ENCODE results near the gene MAML3. TPM values are rescaled to one million over a fixed set of nuclear protein-coding genes. Genes with fewer than 3 reads are reported as not detected.

The MAML3 gene
- total RNA-seq, 2 donors from 2014 or later = 9.3 to 10.1 TPM

DNA sequence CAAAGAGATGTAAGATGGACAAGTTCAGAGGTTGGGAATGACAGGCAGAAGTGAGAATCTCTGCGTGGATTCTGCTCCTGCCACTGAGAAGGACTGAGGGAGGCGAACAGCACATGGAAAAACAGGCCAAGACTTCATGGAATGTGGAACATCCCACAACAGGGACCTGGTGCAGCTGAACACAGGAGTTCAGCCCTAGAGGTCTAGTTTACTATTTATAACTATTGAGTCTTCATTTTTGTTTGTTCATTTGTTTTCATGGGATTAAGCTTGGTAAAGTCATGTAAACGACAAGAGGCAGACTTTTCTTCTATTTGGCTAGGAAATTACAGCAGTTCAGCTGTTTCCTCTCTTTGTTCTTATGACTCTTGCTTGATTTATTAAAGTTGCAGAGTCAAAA is 234.5 kb downstream of the MAML3 start:
- Histone ChIP-seq H3K36me3 (no peaks in the 10 kb centered on the region), H3K4me3 (no peak overlapping the region), H3K4me1 (no peaks in the 10 kb centered on the region), H3K27me3 (no peaks in the 10 kb centered on the region), H3K9ac (ENCODE audit: low read depth in 2 of 2, low read length in 2 of 2) (no peak overlapping the region), H3K27ac (no peak overlapping the region), H3K9me3 (no peaks in the 10 kb centered on the region)
- TF ChIP-seq, protein P1, sequence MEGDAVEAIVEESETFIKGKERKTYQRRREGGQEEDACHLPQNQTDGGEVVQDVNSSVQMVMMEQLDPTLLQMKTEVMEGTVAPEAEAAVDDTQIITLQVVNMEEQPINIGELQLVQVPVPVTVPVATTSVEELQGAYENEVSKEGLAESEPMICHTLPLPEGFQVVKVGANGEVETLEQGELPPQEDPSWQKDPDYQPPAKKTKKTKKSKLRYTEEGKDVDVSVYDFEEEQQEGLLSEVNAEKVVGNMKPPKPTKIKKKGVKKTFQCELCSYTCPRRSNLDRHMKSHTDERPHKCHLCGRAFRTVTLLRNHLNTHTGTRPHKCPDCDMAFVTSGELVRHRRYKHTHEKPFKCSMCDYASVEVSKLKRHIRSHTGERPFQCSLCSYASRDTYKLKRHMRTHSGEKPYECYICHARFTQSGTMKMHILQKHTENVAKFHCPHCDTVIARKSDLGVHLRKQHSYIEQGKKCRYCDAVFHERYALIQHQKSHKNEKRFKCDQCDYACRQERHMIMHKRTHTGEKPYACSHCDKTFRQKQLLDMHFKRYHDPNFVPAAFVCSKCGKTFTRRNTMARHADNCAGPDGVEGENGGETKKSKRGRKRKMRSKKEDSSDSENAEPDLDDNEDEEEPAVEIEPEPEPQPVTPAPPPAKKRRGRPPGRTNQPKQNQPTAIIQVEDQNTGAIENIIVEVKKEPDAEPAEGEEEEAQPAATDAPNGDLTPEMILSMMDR (IDR thresholded peaks at IDR 0.05) = no peak
- no peak for DNase-seq
- intact Hi-C loops (cut with DNase I) = no loop called here

DNA sequence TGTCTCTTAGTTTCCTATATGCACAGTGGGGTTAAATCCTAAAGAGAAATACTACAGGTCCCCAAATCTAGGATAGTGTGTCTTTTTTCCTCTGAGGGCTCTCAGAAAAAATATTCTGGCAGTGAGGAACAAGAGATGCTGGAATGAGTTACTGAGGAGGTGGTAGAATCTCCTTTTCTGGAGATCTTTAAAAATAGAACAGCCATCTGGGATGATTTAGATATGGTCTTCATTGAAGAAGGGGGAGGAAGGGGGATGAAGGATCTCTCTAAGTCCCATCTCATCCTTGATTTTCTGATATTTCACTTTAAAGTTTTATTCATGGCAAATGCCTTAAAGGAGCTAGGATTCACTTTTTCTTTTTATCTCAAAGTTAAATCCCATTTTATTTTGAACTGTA is 235.0 kb downstream of the MAML3 start:
- no peaks in the 10 kb centered on the region for H3K4me1 ChIP-seq
- no peak overlapping the region for H3K27ac ChIP-seq
- H3K9ac ChIP-seq (ENCODE audit: low read depth in 2 of 2, low read length in 2 of 2) = no peak overlapping the region
- H3K9me3 ChIP-seq = no peaks in the 10 kb centered on the region
- H3K36me3 ChIP-seq = no peaks in the 10 kb centered on the region
- no peaks in the 10 kb centered on the region for H3K27me3 ChIP-seq
- DNase-seq = no peak
- intact Hi-C loops (cut with DNase I) = no loop called here
- H3K4me3 ChIP-seq = no peak overlapping the region
- TF ChIP-seq, protein P1 (IDR thresholded peaks at IDR 0.05) = no peak

DNA sequence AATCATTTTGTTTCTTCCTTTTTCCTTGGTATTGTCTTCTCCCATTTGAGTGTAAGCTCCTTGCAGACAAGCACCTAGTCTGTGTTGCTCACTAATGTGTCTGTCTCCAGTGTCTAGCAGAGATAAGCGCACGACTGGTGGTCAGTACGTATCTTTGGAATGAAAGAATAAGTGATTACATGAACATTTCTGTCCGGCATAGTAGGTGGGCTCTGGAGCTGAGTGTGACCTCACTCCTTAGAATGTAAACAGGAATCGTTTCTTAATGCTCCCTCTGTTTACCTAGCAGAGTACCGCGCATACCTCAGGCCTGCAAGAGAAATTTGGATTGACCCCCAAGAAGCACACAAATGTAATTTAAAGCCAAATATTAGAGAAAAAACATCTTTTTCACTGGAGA is 235.4 kb downstream of the MAML3 start:
- Histone ChIP-seq H3K36me3 (no peaks in the 10 kb centered on the region), H3K4me3 (no peak overlapping the region), H3K9ac (ENCODE audit: low read depth in 2 of 2, low read length in 2 of 2) (no peak overlapping the region), H3K27me3 (no peaks in the 10 kb centered on the region), H3K9me3 (no peaks in the 10 kb centered on the region), H3K4me1 (no peaks in the 10 kb centered on the region), H3K27ac (no peak overlapping the region)
- TF ChIP-seq, protein P1 (IDR thresholded peaks at IDR 0.05) = no peak
- no peak for DNase-seq
- intact Hi-C loops (cut with DNase I) = no loop called here

DNA sequence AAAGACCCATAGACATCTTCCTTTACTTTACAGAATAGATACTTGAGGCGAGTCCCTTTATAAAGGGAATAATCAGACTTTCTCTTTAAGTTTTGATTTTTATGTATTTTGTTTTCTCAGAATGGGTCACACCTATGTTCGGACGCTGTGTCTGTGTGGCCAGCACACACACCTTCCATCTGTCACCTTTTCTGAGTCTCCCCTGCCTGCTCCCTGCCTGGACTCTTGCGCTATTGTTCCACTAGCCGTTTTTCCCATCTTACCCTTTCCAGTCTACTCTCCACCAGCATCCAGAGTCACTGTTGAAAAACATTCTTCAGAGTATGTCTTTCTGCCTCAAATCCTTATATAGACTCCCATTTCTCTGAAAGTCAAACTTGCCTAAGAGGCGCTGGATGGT is 236.1 kb downstream of the MAML3 start:
- intact Hi-C loops (cut with DNase I) = no loop called here
- no peak for DNase-seq

DNA sequence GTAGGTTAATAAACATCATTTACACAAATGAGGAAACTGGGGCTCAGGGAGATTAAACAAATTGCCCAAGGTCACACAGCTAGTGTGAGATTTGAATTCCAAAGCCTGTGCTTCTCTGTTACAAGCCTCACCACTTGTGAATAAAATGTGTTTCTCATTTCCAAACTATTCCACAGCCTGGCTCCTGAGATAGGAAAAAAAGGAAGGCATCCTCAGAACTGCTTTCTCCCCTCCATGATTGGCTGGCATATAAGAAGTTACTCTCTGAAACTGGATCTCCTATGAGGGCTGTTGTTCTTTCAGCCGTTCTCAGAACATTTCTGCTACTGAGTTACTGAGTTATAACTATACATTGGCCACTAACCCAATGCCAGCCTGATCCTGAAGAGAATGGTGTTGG is 237.9 kb downstream of the MAML3 start:
- Histone ChIP-seq H3K4me1 (no peaks in the 10 kb centered on the region), H3K27ac (no peak overlapping the region), H3K4me3 (no peak overlapping the region), H3K27me3 (no peaks in the 10 kb centered on the region), H3K9me3 (no peaks in the 10 kb centered on the region), H3K9ac (ENCODE audit: low read depth in 2 of 2, low read length in 2 of 2) (no peak overlapping the region), H3K36me3 (no peaks in the 10 kb centered on the region)
- TF ChIP-seq, protein P1 (IDR thresholded peaks at IDR 0.05) = no peak
- DNase-seq = no peak
- intact Hi-C loops (cut with DNase I) = no loop called here

More for the DNA sequence above, 236.1 kb downstream of the MAML3 start:
- no peaks in the 10 kb centered on the region for H3K27me3 ChIP-seq
- no peak overlapping the region for H3K4me3 ChIP-seq
- TF ChIP-seq, protein P1 (IDR thresholded peaks at IDR 0.05) = no peak
- H3K9me3 ChIP-seq = no peaks in the 10 kb centered on the region
- no peaks in the 10 kb centered on the region for H3K4me1 ChIP-seq
- H3K9ac ChIP-seq (ENCODE audit: low read depth in 2 of 2, low read length in 2 of 2) = no peak overlapping the region
- H3K36me3 ChIP-seq = no peaks in the 10 kb centered on the region
- H3K27ac ChIP-seq = no peak overlapping the region

DNA sequence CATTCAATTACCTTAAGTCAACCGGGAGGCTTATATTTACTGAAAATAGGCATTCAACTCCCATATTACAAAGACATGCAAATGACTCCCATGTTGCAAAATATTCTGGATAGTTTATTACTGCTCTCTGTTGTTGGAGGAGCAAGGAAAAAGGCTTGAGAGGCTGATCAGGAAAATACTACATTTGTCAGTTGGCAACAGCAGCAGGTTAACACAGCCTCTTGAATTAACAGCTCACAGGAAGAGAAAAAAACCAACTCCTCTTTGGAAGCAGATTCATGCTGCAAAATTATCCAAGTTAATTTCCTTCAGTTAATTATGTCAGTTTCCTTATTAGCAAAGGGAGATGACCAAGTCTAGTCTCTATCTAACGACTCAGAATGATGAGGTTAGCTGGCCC is 238.9 kb downstream of the MAML3 start:
- intact Hi-C loops (cut with DNase I) = no loop called here
- no peaks in the 10 kb centered on the region for H3K9me3 ChIP-seq
- H3K9ac ChIP-seq (ENCODE audit: low read depth in 2 of 2, low read length in 2 of 2) = no peak overlapping the region
- H3K27me3 ChIP-seq = no peaks in the 10 kb centered on the region
- no peak for DNase-seq
- H3K4me1 ChIP-seq = no peaks in the 10 kb centered on the region
- H3K36me3 ChIP-seq = no peaks in the 10 kb centered on the region
- no peak overlapping the region for H3K4me3 ChIP-seq
- H3K27ac ChIP-seq = no peak overlapping the region
- TF ChIP-seq, protein P1 (IDR thresholded peaks at IDR 0.05) = no peak
